ENCODE results near the gene MCMBP.

MCMBP gene

GRCh38 chr10:119782981-119783664, 89.5 kb downstream of the MCMBP start:
- Histone ChIP-seq H3K36me3 (ENCODE audit: insufficient read depth, low read length) (no peaks in the 10 kb centered on the region), H3K27me3 (ENCODE audit: insufficient read depth, low read length, poor library complexity, severe bottlenecking) (no peaks in the 10 kb centered on the region), H2AFZ (ENCODE audit: low read length) (no peak overlapping the region), H3K9me2 (replicated peaks; ENCODE audit: low read depth, low read length) (no peaks in the 10 kb centered on the region), H3K4me3 (ENCODE audit: low read length, poor library complexity, severe bottlenecking) (no peak overlapping the region), H3K9me3 (ENCODE audit: insufficient read depth, low read depth, low read length) (0 out of 2 replicates have a peak, but pooled peaks cover 4% of the 10 kb centered on the region), H3K4me2 (ENCODE audit: low read depth, low read length, poor library complexity, severe bottlenecking) (peak overlapping the region; percentile 78), H3K9ac (ENCODE audit: low read depth, low read length, poor library complexity, severe bottlenecking) (no peak overlapping the region), H3K79me2 (ENCODE audit: insufficient read depth, low read length) (no peaks in the 10 kb centered on the region), H3F3A (ENCODE audit: low read depth) (no peaks in the 10 kb centered on the region; the same call in 1 of the 2 replicates), H4K20me1 (ENCODE audit: insufficient read depth, low read length, poor library complexity, severe bottlenecking) (no peaks in the 10 kb centered on the region), H3K4me1 (ENCODE audit: insufficient read depth, low read length, poor library complexity, severe bottlenecking) (peaks cover 46% of the 10 kb centered on the region)
- TF ChIP-seq, protein P1, sequence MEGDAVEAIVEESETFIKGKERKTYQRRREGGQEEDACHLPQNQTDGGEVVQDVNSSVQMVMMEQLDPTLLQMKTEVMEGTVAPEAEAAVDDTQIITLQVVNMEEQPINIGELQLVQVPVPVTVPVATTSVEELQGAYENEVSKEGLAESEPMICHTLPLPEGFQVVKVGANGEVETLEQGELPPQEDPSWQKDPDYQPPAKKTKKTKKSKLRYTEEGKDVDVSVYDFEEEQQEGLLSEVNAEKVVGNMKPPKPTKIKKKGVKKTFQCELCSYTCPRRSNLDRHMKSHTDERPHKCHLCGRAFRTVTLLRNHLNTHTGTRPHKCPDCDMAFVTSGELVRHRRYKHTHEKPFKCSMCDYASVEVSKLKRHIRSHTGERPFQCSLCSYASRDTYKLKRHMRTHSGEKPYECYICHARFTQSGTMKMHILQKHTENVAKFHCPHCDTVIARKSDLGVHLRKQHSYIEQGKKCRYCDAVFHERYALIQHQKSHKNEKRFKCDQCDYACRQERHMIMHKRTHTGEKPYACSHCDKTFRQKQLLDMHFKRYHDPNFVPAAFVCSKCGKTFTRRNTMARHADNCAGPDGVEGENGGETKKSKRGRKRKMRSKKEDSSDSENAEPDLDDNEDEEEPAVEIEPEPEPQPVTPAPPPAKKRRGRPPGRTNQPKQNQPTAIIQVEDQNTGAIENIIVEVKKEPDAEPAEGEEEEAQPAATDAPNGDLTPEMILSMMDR (conservative IDR thresholded peaks at IDR 0.05; ENCODE audit: low read length), result no peak
- TF ChIP-seq EZH2phosphoT487 (IDR thresholded peaks at IDR 0.05; ENCODE audit: borderline replicate concordance), result no peak

- Histone ChIP-seq H3K9ac (ENCODE audit: low read depth, low read length, poor library complexity, severe bottlenecking) (no peak overlapping the region), H4K20me1 (ENCODE audit: insufficient read depth, low read length, poor library complexity, severe bottlenecking) (no peaks in the 10 kb centered on the region), H3K27me3 (ENCODE audit: insufficient read depth, low read length, poor library complexity, severe bottlenecking) (no peaks in the 10 kb centered on the region), H3K36me3 (ENCODE audit: insufficient read depth, low read length) (no peaks in the 10 kb centered on the region), H3K4me2 (ENCODE audit: low read depth, low read length, poor library complexity, severe bottlenecking) (no peak overlapping the region), H3K9me3 (ENCODE audit: insufficient read depth, low read depth, low read length) (0 out of 2 replicates have a peak, but pooled peaks cover 4% of the 10 kb centered on the region), H2AFZ (ENCODE audit: low read length) (no peak overlapping the region), H3K4me3 (ENCODE audit: low read length, poor library complexity, severe bottlenecking) (no peak overlapping the region), H3K79me2 (ENCODE audit: insufficient read depth, low read length) (no peaks in the 10 kb centered on the region; the same call in 1 of the 2 replicates), H3F3A (ENCODE audit: low read depth) (no peaks in the 10 kb centered on the region; the same call in 1 of the 2 replicates), H3K9me2 (replicated peaks; ENCODE audit: low read depth, low read length) (no peaks in the 10 kb centered on the region), H3K4me1 (ENCODE audit: insufficient read depth, low read length, poor library complexity, severe bottlenecking) (peaks cover 35% of the 10 kb centered on the region)
- TF ChIP-seq EZH2phosphoT487 (IDR thresholded peaks at IDR 0.05; ENCODE audit: borderline replicate concordance), result no peak
- TF ChIP-seq, protein P1 (conservative IDR thresholded peaks at IDR 0.05; ENCODE audit: low read length), result no peak
Measured at GRCh38 chr10:119781498-119781897, 91.1 kb downstream of the MCMBP start.

- Histone ChIP-seq H3K9me3 (ENCODE audit: insufficient read depth, low read depth, low read length) (0 out of 2 replicates have a peak, but pooled peaks cover 4% of the 10 kb centered on the region), H2AFZ (ENCODE audit: low read length) (no peak overlapping the region), H3F3A (ENCODE audit: low read depth) (no peaks in the 10 kb centered on the region; the same call in 1 of the 2 replicates), H3K4me1 (ENCODE audit: insufficient read depth, low read length, poor library complexity, severe bottlenecking) (peaks cover 30% of the 10 kb centered on the region), H3K79me2 (ENCODE audit: insufficient read depth, low read length) (no peaks in the 10 kb centered on the region; the same call in 1 of the 2 replicates), H3K4me3 (ENCODE audit: low read length, poor library complexity, severe bottlenecking) (no peak overlapping the region), H4K20me1 (ENCODE audit: insufficient read depth, low read length, poor library complexity, severe bottlenecking) (no peaks in the 10 kb centered on the region), H3K9ac (ENCODE audit: low read depth, low read length, poor library complexity, severe bottlenecking) (no peak overlapping the region), H3K27me3 (ENCODE audit: insufficient read depth, low read length, poor library complexity, severe bottlenecking) (no peaks in the 10 kb centered on the region), H3K4me2 (ENCODE audit: low read depth, low read length, poor library complexity, severe bottlenecking) (no peak overlapping the region), H3K36me3 (ENCODE audit: insufficient read depth, low read length) (no peaks in the 10 kb centered on the region), H3K9me2 (replicated peaks; ENCODE audit: low read depth, low read length) (no peaks in the 10 kb centered on the region)
- TF ChIP-seq EZH2phosphoT487 (IDR thresholded peaks at IDR 0.05; ENCODE audit: borderline replicate concordance), result no peak
- TF ChIP-seq, protein P1 (conservative IDR thresholded peaks at IDR 0.05; ENCODE audit: low read length), result no peak
Measured at GRCh38 chr10:119780879-119781480, 91.7 kb downstream of the MCMBP start.
